GM18505 (cell line): ENCODE results near the gene IRX5.

Experiments
- ATAC-seq: cut with Tn5 transposase; IDR thresholded peaks from one replicate; pipeline ENCODE4 v1.9.1; 2021; ENCODE audit not compliant: unreplicated experiment
- POLR2A ChIP-seq: IDR thresholded peaks from 4 replicates; pipeline ENCODE4 v1.6.1; 2011; ENCODE audit warnings: borderline replicate concordance; ENCODE audit not compliant: insufficient read depth, insufficient read length; ENCODE audit errors: extremely low read depth

Gene IRX5

GRCh38 chr16:54935266-54935968, 4.8 kb downstream of the IRX5 start:
- TF ChIP-seq POLR2A, result no peak

GRCh38 chr16:54936201-54936978, 5.7 kb downstream of the IRX5 start:
- no peak for TF ChIP-seq POLR2A
- no peak for ATAC-seq

More at GRCh38 chr16:54935266-54935968, 4.8 kb downstream of the IRX5 start:
- no peak for ATAC-seq

GRCh38 chr16:54936979-54937670, 6.5 kb downstream of the IRX5 start:
- ATAC-seq, result no peak

GRCh38 chr16:54937671-54938211, 7.1 kb downstream of the IRX5 start:
- no peak for TF ChIP-seq POLR2A
- no peak for ATAC-seq

More at GRCh38 chr16:54936979-54937670, 6.5 kb downstream of the IRX5 start:
- no peak for TF ChIP-seq POLR2A

GRCh38 chr16:54938212-54939028, 7.8 kb downstream of the IRX5 start:
- no peak for TF ChIP-seq POLR2A
- no peak for ATAC-seq

GRCh38 chr16:54939029-54939346, 8.3 kb downstream of the IRX5 start:
- ATAC-seq, result no peak
- TF ChIP-seq POLR2A, result no peak

- TF ChIP-seq POLR2A, result no peak
- no peak for ATAC-seq
These were observed 9.0 kb downstream of the IRX5 start for GRCh38 chr16:54939510-54940278.

- no peak for TF ChIP-seq POLR2A
- no peak for ATAC-seq
These were observed 9.6 kb downstream of the IRX5 start for GRCh38 chr16:54940279-54940604.

- no peak for TF ChIP-seq POLR2A
- ATAC-seq, result no peak
These were observed 11.8 kb downstream of the IRX5 start for GRCh38 chr16:54942353-54942943.

- TF ChIP-seq POLR2A, result no peak
- ATAC-seq, result no peak
These were observed 13.3 kb downstream of the IRX5 start for GRCh38 chr16:54944002-54944401.

GRCh38 chr16:54945063-54945462, 14.4 kb downstream of the IRX5 start:
- no peak for ATAC-seq

GRCh38 chr16:54946909-54947308, 16.2 kb downstream of the IRX5 start:
- no peak for ATAC-seq

More at GRCh38 chr16:54945063-54945462, 14.4 kb downstream of the IRX5 start:
- TF ChIP-seq POLR2A, result no peak

More at GRCh38 chr16:54946909-54947308, 16.2 kb downstream of the IRX5 start:
- no peak for TF ChIP-seq POLR2A
